PC-3 (cell line): ENCODE data around the gene CYTH2.

Experiments used
- CTCF ChIP-seq: fragments of 300-600 bp; sonication (generic); conservative IDR thresholded peaks from 2 replicates; pipeline ENCODE4 v1.5.1; 2017; ENCODE audit warnings: antibody characterized with exemption, low read depth, mild to moderate bottlenecking, low read length
- EZH2 ChIP-seq: fragments of 300-600 bp; sonication (generic); IDR thresholded peaks from one replicate; pipeline ENCODE4 v1.6.1; 2017; ENCODE audit warnings: antibody characterized with exemption, mild to moderate bottlenecking, low read length; ENCODE audit not compliant: unreplicated experiment
- EZH2phosphoT487 ChIP-seq: fragments of 300-600 bp; sonication (generic); IDR thresholded peaks from 2 replicates; pipeline ENCODE4 v1.6.1; 2018; ENCODE audit warnings: mild to moderate bottlenecking, antibody characterized with exemption, low read length, borderline replicate concordance

DNA sequence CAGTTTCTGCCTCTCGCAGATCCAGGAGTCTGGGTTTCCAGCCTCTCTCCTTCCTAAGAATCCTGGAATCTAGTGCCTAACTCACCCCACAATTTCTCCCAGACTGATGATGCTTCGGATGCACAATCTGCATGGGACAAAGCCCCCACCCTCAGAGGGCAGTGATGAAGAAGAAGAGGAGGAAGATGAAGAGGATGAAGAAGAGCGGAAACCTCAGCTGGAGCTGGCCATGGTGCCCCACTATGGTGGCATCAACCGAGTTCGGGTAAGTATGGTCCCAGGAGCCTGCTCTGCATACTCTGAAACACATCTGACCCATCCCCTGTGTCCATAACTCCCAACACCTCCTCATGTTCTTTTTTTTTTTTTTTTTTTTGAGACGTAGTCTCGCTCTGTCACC, 22.6 kb upstream of the CYTH2 start:
- TF ChIP-seq EZH2 (no peak), CTCF (no peak), EZH2phosphoT487 (no peak)
